HUES64 (cell line): ENCODE data around the gene SELP. TPM values are rescaled to one million over a fixed set of nuclear protein-coding genes. Genes with fewer than 3 reads are reported as not detected.
"Not testable (repeated sequence)": the region's sequence is repeated elsewhere in the genome, so short reads cannot be mapped to it uniquely, and the experiment has no call there.

Experiments used
- H3K27ac ChIP-seq: 2 replicates; pipeline ENCODE4 v1.7.0; 2013; ENCODE audit warnings: low read depth, low read length, inconsistent platforms
- H3K27me3 ChIP-seq: 2 replicates; pipeline ENCODE4 v1.6.1; 2013; ENCODE audit warnings: mild to moderate bottlenecking, low read length; ENCODE audit not compliant: insufficient read depth
- H3K36me3 ChIP-seq: 2 replicates; pipeline ENCODE4 v1.6.1; 2013; ENCODE audit warnings: mild to moderate bottlenecking, low read length; ENCODE audit not compliant: insufficient read depth
- H3K4me1 ChIP-seq: 2 replicates; pipeline ENCODE4 v1.6.1; 2013; ENCODE audit warnings: mild to moderate bottlenecking, low read length, moderate library complexity; ENCODE audit not compliant: insufficient read depth
- H3K4me3 ChIP-seq: 2 replicates; pipeline ENCODE4 v1.5.1; 2013; ENCODE audit warnings: mild to moderate bottlenecking, low read length, moderate library complexity
- H3K9ac ChIP-seq: 2 replicates; pipeline ENCODE4 v1.6.1; 2013; ENCODE audit warnings: mild to moderate bottlenecking, low read depth, low read length
- H3K9me3 ChIP-seq: 2 replicates; pipeline ENCODE4 v1.6.1; 2013; ENCODE audit warnings: low read depth, low read length; ENCODE audit not compliant: insufficient read depth
- WGBS: fragments of 150-250, 120-280 bp; methylation state at CpG from one replicate; pipeline ENCODE4 v1.1.7; 2013; ENCODE audit warnings: missing lambda C conversion rate; 5-methylcytosine and 5-hydroxymethylcytosine counted together
- polyA plus RNA-seq, 2 experiments: library from polyadenylated mRNA; stranded (reverse); fragments of 50-300 nt; gene quantifications; one replicate each; pipeline ENCODE4 v1.2.3, GENCODE V29; 2013

SELP gene
- polyA plus RNA-seq (2013, experiment 1 of 2), result not detected
- not detected for polyA plus RNA-seq (2013, experiment 2 of 2)

DNA sequence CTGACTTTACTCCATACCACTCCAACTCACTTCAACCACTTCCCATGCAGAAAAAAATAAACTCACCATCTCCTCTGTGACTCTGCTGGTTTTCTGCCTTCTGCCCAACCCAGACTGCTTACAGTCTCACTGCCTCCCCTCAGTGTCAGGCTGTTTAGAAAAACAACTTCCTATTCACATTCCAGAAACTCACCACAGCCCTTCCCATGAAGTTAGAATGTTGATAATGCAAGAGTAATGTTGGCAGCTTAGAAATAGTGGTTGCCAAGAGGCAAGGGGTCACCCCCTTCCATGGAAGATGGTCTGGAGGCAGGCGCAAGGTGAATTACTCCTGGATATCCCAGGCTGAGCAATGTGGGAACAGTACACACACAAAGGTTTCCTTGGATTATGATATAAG, at the start of gene SELP:
Gene SELP (minus strand): TSS at position 119 of the 400 bp plus-strand sequence. CDS start 50 bp downstream, at position 69.
- Histone ChIP-seq H3K4me3 (no peak within 1 kb of the TSS), H3K9ac (no peak within 1 kb of the TSS), H3K4me1 (no peaks in the 10 kb centered on the region), H3K9me3 (peaks cover 10% of the 10 kb centered on the region), H3K36me3 (no peaks in the 10 kb centered on the region), H3K27me3 (no peaks in the 10 kb centered on the region), H3K27ac (no peak within 1 kb of the TSS)
- 93% methylated on average over 1 of the region's 1 CpG for WGBS

DNA sequence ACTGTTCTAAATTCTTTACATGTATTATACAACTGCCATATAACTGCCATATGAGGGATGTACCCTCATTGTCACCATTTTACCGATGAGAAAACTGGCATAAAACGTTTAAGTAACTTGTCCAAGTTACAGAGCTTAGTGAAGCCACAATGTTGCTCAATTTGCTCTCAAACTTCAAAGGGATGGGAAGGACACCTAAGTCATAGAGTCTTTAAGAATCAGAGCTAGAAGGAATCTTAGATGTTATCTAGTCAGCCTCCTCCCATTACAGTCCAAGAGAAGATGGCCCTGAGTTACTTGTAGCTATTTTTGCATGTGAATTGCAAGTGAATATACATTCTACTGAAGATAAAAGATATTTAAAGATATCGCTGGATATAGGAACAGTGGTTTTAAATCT, 49.8 kb upstream of the SELP start:
- Histone ChIP-seq H3K9me3 (peaks cover 5% of the 10 kb centered on the region), H3K27ac (no peak overlapping the region), H3K4me3 (no peak overlapping the region), H3K27me3 (peaks cover 58% of the 10 kb centered on the region), H3K4me1 (peaks cover 14% of the 10 kb centered on the region; the same call in 1 of the 2 replicates), H3K36me3 (no peaks in the 10 kb centered on the region), H3K9ac (no peak overlapping the region)
- 90% methylated on average over 2 of the region's 3 CpGs for WGBS

DNA sequence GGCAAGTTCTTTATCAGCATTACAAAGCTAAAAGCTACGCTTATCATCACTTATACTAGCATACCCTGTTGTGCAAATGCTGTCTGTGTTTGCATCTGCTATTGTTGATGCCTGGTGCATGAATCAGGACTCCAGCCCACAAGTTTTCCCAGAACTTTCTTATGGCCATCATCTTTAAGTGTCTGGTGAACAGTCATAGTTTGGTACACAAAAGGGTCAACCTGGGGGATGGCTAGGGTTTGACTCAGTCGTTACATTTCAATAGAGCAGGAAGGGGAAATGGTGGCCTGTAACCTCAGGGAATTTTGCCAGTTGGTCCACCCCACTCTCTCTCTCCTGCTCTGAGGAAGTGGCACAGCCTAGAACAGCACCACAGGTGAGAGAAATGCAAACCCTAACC, 46.1 kb upstream of the SELP start:
- Histone ChIP-seq H3K9me3 (no peaks in the 10 kb centered on the region), H3K4me1 (0 out of 2 replicates have a peak, but pooled peaks cover 5% of the 10 kb centered on the region), H3K36me3 (no peaks in the 10 kb centered on the region), H3K27ac (no peak overlapping the region), H3K27me3 (peaks cover 26% of the 10 kb centered on the region), H3K9ac (no peak overlapping the region), H3K4me3 (no peak overlapping the region)
- WGBS, result 56% methylated on average over 2 of the region's 2 CpGs

DNA sequence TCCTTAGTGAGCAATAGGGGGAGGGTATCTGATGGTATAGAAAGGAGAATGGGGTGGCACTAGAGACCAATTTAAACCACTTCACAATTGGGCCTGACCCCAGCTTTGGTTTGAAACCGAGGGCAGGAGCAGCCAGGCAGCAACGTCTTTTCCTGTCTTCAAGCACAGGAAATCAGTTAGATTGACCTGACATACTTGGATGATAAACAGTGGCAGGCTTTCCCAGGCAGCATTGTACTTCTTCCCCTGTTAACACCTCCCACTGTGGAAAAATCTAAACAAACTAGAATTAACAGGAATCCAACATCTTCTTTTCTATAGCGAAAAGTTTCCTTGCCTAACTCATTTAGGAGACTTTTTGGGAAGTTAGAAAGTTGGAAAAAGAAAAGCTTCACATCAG, 40.9 kb upstream of the SELP start:
- H3K4me3 ChIP-seq, result no peak overlapping the region
- no peak overlapping the region for H3K27ac ChIP-seq
- no peak overlapping the region for H3K9ac ChIP-seq
- 0 out of 2 replicates have a peak, but pooled peaks cover 3% of the 10 kb centered on the region for H3K4me1 ChIP-seq
- H3K9me3 ChIP-seq, result no peaks in the 10 kb centered on the region
- H3K36me3 ChIP-seq, result no peaks in the 10 kb centered on the region
- no peaks in the 10 kb centered on the region for H3K27me3 ChIP-seq
- WGBS, result 89% methylated on average over 3 of the region's 3 CpGs

DNA sequence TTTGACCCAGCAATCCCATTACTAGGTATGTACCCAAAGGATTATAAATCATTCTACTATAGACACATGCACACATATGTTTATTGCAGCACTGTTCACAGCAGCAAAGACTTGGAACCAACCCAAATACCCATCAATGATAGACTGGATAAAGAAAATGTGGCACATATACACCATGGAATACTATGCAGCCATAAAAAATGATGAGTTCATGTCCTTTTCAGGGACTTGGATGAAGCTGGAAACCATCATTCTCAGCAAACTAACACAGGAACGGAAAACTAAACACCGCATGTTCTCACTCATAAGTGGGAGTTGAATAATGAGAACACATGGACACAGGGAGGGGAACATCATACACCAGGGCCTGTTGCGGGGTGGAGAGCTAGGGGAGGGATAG, 40.3 kb upstream of the SELP start:
- not testable (repeated sequence) for H3K4me1 ChIP-seq, H3K36me3 ChIP-seq, H3K9ac ChIP-seq, H3K9me3 ChIP-seq, H3K27me3 ChIP-seq, H3K27ac ChIP-seq, H3K4me3 ChIP-seq
- WGBS, result 100% methylated on average over 1 of the region's 3 CpGs

DNA sequence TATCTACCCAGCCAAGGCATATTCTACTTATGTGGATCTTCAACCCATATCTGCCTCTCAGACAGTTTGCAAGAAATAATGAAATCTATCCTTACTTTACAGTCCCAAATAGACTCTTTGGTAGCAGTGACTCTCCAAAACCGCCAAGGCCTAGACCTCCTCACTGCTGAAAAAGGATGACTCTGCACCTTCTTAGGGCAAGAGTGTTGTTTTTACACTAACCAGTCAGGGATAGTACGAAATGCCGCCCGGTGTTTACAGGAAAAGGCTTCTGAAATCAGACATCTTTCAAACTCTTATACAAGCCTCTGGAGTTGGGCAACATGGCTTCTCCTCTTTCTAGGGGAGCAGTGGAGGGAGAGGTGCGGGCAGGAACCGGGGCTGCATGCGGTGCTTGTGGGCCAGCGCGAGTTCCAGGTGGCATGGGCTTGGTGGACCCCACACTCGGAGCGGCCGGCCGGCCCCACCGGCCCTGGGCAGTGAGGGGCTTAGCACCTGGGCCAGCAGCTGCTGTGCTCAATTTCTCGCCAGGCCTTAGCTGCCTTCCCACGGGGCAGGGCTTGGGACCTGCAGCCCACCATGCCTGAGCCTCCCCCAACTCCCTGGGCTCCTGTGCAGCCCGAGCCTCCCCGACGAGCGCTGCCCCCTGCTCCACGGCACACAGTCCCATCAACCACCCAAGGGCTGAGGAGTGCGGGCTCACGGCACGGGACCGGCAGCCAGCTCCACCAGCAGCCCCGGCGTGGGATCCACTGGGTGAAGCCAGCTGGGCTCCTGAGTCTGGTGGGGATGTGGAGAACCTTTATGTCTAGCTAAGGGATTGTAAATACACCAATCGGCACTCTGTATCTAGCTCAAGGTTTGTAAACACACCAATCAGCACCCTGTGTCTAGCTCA, 38.0 kb upstream of the SELP start:
- H3K9me3 ChIP-seq, H3K4me1 ChIP-seq, H3K27ac ChIP-seq, H3K36me3 ChIP-seq, H3K9ac ChIP-seq, H3K27me3 ChIP-seq, H3K4me3 ChIP-seq: not testable (repeated sequence)
- WGBS, result 90% methylated on average over 25 of the region's 28 CpGs

DNA sequence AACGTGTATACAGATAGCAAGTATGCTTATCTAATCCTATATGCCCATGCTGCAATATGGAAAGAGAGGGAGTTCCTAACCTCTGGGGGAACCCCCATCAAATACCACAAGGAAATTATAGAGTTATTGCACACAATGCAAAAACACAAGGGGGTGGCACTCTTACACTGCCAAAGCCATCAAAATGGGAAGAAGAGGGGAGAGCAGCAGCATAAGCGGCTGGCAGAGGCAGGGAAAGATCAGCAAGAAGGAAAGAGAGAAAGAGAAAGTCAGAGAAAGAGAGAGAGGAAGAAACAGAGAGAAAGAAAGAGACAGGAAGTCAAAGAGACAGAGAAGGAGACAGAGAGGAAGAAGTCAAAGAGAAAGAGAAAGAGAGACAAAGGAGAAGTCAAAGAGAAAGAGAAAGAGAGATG, 37.3 kb upstream of the SELP start:
- not testable (repeated sequence) for H3K36me3 ChIP-seq, H3K4me1 ChIP-seq, H3K27ac ChIP-seq, H3K4me3 ChIP-seq, H3K9me3 ChIP-seq, H3K9ac ChIP-seq, H3K27me3 ChIP-seq
- WGBS, result 92% methylated on average over 1 of the region's 2 CpGs

DNA sequence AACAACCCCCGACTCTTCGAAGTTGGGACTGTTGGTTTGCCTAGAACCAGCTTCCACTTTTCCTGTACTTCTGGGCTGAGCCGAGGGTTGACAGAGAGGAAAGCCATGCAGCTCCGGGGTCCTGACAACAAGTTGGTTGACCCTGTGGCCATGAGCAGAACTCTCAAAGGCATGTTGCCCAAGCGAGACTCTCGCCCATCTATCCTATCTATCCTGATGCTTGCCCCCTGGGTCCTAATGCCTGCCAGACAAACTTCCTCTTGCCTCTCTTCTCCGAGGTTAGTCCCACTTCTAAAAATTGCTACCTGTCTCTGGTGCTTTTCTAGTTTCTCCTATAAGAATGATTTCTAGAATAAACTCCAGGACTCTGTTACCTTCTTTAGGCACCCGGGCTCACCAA, 32.8 kb upstream of the SELP start:
- not testable (repeated sequence) for H3K4me1 ChIP-seq, H3K36me3 ChIP-seq
- 69% methylated on average over 7 of the region's 8 CpGs for WGBS

DNA sequence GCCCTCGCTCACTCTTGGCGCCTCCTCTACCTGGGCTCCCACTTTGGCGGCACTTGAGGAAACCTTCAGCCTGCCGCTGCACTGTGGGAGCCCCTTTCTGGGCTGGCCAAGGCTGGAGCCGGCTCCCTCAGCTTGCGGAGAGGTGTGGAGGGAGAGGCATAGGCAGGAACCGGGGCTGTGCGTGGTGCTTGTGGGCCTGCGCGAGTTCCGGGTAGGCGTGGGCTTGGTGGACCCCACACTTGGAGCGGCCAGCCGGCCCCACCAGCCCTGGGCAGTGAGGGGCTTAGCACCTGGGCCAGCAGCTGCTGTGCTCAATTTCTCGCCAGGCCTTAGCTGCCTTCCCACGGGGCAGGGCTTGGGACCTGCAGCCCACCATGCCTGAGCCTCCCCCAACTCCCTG, 31.1 kb upstream of the SELP start:
- 90% methylated on average over 15 of the region's 16 CpGs for WGBS
- H3K4me3 ChIP-seq, H3K36me3 ChIP-seq: not testable (repeated sequence)

More for the DNA sequence above, 32.8 kb upstream of the SELP start:
- not testable (repeated sequence) for H3K9ac ChIP-seq, H3K27me3 ChIP-seq, H3K27ac ChIP-seq, H3K9me3 ChIP-seq, H3K4me3 ChIP-seq

DNA sequence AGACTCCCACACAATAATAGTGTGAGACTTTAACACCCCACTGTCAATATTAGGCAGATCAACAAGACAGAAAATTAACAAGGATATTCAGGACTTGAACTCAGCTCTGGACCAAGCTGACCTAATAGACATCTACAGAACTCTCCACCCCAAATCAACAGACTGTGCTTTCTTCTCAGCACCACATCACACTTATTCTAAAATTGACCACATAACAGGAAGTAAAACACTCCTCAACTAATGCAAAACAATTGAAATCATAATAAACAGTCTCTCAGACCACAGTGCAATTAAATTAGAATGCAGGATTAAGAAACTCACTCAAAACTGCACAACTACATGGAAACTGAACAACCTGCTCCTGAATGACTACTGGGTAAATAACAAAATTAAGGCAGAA, 28.9 kb upstream of the SELP start:
- H3K4me1 ChIP-seq, H3K9ac ChIP-seq, H3K27ac ChIP-seq, H3K4me3 ChIP-seq, H3K36me3 ChIP-seq, H3K9me3 ChIP-seq, H3K27me3 ChIP-seq: not testable (repeated sequence)

More for the DNA sequence above, 31.1 kb upstream of the SELP start:
- not testable (repeated sequence) for H3K27ac ChIP-seq, H3K27me3 ChIP-seq, H3K9ac ChIP-seq, H3K9me3 ChIP-seq, H3K4me1 ChIP-seq

DNA sequence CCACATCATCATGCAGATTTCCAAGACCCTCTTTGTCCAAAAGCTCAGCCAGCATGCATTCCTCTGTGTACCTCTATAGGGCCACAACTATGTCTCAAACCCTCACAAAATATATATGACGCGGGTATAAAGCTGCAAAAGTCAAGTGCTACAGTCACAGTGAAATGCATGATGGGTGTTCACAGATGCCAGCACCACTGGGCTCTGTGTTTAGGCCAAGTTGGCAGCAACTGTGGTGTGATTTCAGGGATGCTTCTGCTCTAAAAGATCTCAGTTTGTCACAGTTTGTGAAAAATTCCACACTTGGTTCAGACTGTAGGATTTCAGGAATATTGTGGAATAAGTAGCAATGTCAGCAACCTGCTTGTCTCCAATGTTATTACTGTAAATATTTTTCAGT, 23.9 kb upstream of the SELP start:
- H3K9ac ChIP-seq, result no peak overlapping the region
- no peaks in the 10 kb centered on the region for H3K9me3 ChIP-seq
- no peaks in the 10 kb centered on the region for H3K36me3 ChIP-seq
- H3K27me3 ChIP-seq, result no peaks in the 10 kb centered on the region
- 96% methylated on average over 2 of the region's 2 CpGs for WGBS
- no peak overlapping the region for H3K4me3 ChIP-seq
- no peak overlapping the region for H3K27ac ChIP-seq
- H3K4me1 ChIP-seq, result no peaks in the 10 kb centered on the region
